ENCODE measurements around the gene CSF1. TPM values are rescaled to one million over a fixed set of nuclear protein-coding genes. Genes with fewer than 3 reads are reported as not detected.
A peak's percentile ranks its signal among the peaks of the same experiment; 100 is the strongest.
"Not testable (repeated sequence)": the region's sequence is repeated elsewhere in the genome, so short reads cannot be mapped to it uniquely, and the experiment has no call there.

CSF1 gene, protein sequence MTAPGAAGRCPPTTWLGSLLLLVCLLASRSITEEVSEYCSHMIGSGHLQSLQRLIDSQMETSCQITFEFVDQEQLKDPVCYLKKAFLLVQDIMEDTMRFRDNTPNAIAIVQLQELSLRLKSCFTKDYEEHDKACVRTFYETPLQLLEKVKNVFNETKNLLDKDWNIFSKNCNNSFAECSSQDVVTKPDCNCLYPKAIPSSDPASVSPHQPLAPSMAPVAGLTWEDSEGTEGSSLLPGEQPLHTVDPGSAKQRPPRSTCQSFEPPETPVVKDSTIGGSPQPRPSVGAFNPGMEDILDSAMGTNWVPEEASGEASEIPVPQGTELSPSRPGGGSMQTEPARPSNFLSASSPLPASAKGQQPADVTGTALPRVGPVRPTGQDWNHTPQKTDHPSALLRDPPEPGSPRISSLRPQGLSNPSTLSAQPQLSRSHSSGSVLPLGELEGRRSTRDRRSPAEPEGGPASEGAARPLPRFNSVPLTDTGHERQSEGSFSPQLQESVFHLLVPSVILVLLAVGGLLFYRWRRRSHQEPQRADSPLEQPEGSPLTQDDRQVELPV
- total RNA-seq (2021) (4.9 and 7.2 TPM in 2 replicates), Bru-seq, nascent RNA (percentile 42 among the genes with signal in this experiment), BruChase-seq, experiment 1, labeled RNA remaining after a 2-hour chase (percentile 40 among the genes with signal in this experiment), BruChase-seq, experiment 2, labeled RNA remaining after a 6-hour chase (percentile 36 among the genes with signal in this experiment)
- long read RNA-seq, full-length matches to known transcripts, result 2 of 4 reads
- long read RNA-seq, partial matches to known transcripts, result 0 of 4 reads
- long read RNA-seq, other reads (novel, unspliced or antisense), result 2 of 4 reads

DNA sequence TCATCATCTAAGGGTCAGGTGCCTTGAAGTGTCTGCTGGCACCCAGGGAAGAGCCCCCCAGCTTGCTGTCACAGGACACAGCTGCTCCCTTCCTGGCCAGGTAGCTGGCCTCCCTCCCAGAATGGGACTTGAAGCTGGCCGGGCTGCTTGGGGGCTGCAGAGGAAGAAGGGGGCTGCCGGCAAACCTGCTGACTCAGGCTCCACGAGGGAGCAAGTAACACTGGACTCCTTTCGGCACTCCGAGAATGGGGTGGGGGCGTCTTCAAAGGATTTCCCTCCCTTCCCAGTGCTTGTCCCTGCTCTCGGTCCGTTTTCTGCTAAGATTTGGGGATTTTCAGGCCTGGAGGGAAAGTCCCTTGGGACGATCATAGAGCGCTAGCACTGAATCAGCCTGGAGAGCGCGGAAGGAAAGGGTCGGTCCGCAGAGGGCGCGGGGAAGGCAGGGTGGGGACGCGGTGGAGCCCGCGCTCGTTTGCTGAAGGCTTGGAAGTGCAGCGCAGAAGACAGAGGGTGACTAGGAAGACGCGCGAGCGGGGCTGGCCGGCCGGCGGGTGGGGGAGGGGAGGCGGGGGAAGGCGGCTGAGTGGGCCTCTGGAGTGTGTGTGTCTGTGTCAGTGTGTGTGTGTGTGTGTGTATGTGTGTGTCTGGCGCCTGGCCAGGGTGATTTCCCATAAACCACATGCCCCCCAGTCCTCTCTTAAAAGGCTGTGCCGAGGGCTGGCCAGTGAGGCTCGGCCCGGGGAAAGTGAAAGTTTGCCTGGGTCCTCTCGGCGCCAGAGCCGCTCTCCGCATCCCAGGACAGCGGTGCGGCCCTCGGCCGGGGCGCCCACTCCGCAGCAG, at the start of gene CSF1:
TSS of gene CSF1 (plus strand) at position 727 of the 840 bp plus-strand sequence. CDS start 175 bp downstream, outside the sequence.
- H3K4me1 ChIP-seq (ENCODE audit: insufficient read depth, low read length, poor library complexity, severe bottlenecking), result peaks cover 11% of the 10 kb centered on the region
- H3K27me3 ChIP-seq (replicated peaks; ENCODE audit: insufficient read depth, low read depth, low read length, poor library complexity), result no peaks in the 10 kb centered on the region
- CTCF ChIA-PET, result no interaction called here
- H3K9me3 ChIP-seq (ENCODE audit: low read depth, low read length, poor library complexity, severe bottlenecking), result no peaks in the 10 kb centered on the region
- BruUV-seq (replicated peaks), result no TSS peak
- intact Hi-C loops (cut with micrococcal nuclease; ENCODE audit: unreplicated experiment), result no loop called here
- H3K27ac ChIP-seq (ENCODE audit: low read depth, low read length, poor library complexity, severe bottlenecking), result peak within 1 kb of the TSS; percentile 58
- TF ChIP-seq EZH2 (IDR thresholded peaks at IDR 0.05; ENCODE audit: borderline replicate concordance, low read depth, low read length, poor library complexity, severe bottlenecking), result no peak
- TF ChIP-seq, protein P1, sequence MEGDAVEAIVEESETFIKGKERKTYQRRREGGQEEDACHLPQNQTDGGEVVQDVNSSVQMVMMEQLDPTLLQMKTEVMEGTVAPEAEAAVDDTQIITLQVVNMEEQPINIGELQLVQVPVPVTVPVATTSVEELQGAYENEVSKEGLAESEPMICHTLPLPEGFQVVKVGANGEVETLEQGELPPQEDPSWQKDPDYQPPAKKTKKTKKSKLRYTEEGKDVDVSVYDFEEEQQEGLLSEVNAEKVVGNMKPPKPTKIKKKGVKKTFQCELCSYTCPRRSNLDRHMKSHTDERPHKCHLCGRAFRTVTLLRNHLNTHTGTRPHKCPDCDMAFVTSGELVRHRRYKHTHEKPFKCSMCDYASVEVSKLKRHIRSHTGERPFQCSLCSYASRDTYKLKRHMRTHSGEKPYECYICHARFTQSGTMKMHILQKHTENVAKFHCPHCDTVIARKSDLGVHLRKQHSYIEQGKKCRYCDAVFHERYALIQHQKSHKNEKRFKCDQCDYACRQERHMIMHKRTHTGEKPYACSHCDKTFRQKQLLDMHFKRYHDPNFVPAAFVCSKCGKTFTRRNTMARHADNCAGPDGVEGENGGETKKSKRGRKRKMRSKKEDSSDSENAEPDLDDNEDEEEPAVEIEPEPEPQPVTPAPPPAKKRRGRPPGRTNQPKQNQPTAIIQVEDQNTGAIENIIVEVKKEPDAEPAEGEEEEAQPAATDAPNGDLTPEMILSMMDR (conservative IDR thresholded peaks at IDR 0.05; ENCODE audit: low read depth, low read length), result no peak
- no peaks in the 10 kb centered on the region for H3K36me3 ChIP-seq (ENCODE audit: insufficient read depth, low read length, poor library complexity, severe bottlenecking)
- H3K4me3 ChIP-seq (ENCODE audit: low read depth, low read length, poor library complexity, severe bottlenecking), result peak within 1 kb of the TSS; percentile 64
- POLR2A ChIA-PET (ENCODE audit: low non-redundant PET), result no interaction called here
- peak; percentile 61 for DNase-seq (ENCODE audit: low spot score)

DNA sequence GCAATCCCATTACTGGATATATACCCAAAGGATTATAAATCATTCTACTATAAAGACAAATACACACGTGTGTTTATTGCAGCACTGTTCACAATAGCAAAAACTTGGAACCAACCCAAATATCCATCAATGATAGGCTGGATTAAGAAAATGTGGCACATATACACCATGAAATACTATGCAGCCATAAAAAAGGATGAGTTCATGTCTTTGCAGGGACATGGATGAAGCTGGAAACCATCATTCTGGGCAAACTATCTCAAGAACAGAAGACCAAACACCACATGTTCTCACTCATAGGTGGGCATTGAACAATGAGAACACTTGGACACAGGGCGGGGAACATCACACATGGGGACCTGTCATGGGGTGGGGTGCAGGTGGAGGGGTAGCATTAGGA, 49.0 kb upstream of the CSF1 start:
- H3K9me3 ChIP-seq (ENCODE audit: low read depth, low read length, poor library complexity, severe bottlenecking); H3K4me3 ChIP-seq (ENCODE audit: low read depth, low read length, poor library complexity, severe bottlenecking); DNase-seq (ENCODE audit: low spot score); H3K36me3 ChIP-seq (ENCODE audit: insufficient read depth, low read length, poor library complexity, severe bottlenecking); POLR2A ChIA-PET (ENCODE audit: low non-redundant PET); H3K4me1 ChIP-seq (ENCODE audit: insufficient read depth, low read length, poor library complexity, severe bottlenecking); intact Hi-C loops (cut with micrococcal nuclease; ENCODE audit: unreplicated experiment); H3K27me3 ChIP-seq (replicated peaks; ENCODE audit: insufficient read depth, low read depth, low read length, poor library complexity); BruUV-seq (replicated peaks); CTCF ChIA-PET; H3K27ac ChIP-seq (ENCODE audit: low read depth, low read length, poor library complexity, severe bottlenecking): not testable (repeated sequence)

DNA sequence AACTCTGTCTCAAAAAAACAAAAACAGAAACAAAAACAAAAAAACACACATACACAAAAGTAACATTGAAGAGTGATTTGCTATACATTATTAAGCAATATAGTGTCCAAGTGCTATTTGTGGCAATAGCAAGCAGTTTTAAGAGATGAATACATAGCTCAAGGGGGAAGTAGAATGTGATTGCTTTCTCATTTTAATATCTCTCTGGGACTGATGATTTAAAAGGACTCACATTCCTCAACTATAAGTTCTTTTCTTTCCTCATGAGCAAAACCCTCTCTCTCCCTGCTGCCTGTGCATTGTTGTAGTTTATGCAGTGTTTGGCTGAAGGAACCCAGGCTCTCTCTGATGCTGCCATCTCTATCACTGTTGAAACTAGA, 47.0 kb upstream of the CSF1 start:
- POLR2A ChIA-PET (ENCODE audit: low non-redundant PET), result no interaction called here
- no peaks in the 10 kb centered on the region for H3K36me3 ChIP-seq (ENCODE audit: insufficient read depth, low read length, poor library complexity, severe bottlenecking)
- no peaks in the 10 kb centered on the region for H3K4me1 ChIP-seq (ENCODE audit: insufficient read depth, low read length, poor library complexity, severe bottlenecking)
- intact Hi-C loops (cut with micrococcal nuclease; ENCODE audit: unreplicated experiment), result no loop called here
- no peaks in the 10 kb centered on the region for H3K27me3 ChIP-seq (replicated peaks; ENCODE audit: insufficient read depth, low read depth, low read length, poor library complexity)
- CTCF ChIA-PET, result no interaction called here
- TF ChIP-seq, protein P1 (conservative IDR thresholded peaks at IDR 0.05; ENCODE audit: low read depth, low read length), result no peak
- no peak for TF ChIP-seq EZH2 (IDR thresholded peaks at IDR 0.05; ENCODE audit: borderline replicate concordance, low read depth, low read length, poor library complexity, severe bottlenecking)
- no peak overlapping the region for H3K4me3 ChIP-seq (ENCODE audit: low read depth, low read length, poor library complexity, severe bottlenecking)
- BruUV-seq (replicated peaks), result no TSS peak
- H3K9me3 ChIP-seq (ENCODE audit: low read depth, low read length, poor library complexity, severe bottlenecking), result no peaks in the 10 kb centered on the region
- no peak overlapping the region for H3K27ac ChIP-seq (ENCODE audit: low read depth, low read length, poor library complexity, severe bottlenecking)
- DNase-seq (ENCODE audit: low spot score), result no peak

Data from A673 (cell line).